ENCODE data around the gene TOE1.
"Not testable (repeated sequence)": the region's sequence is repeated elsewhere in the genome, so short reads cannot be mapped to it uniquely, and the experiment has no call there.

Gene TOE1

GRCh38 chr1:45339789-45340558 lies at the start of gene TOE1, which contains the start of gene MUTYH:
Gene TOE1 (plus strand): TSS chr1:45340170. CDS start chr1:45340253, 83 bp downstream.
Gene MUTYH (minus strand): TSS chr1:45340440. CDS start chr1:45334505, 5,935 bp downstream.
- peak within 1 kb of the TSS; percentile 62 for H2AFZ ChIP-seq (ENCODE audit: low read depth)

GRCh38 chr1:45291002-45291401 lies 49.0 kb upstream of the TOE1 start:
- H3K4me2 ChIP-seq; H3K79me2 ChIP-seq (ENCODE audit: insufficient read depth, low read depth); H3K27ac ChIP-seq; H3K4me1 ChIP-seq (ENCODE audit: low read depth, poor library complexity, severe bottlenecking); H3K9ac ChIP-seq; H4K20me1 ChIP-seq (ENCODE audit: insufficient read depth); H2AFZ ChIP-seq (ENCODE audit: low read depth); H3K4me3 ChIP-seq (IDR thresholded peaks at IDR 0.05; ENCODE audit: insufficient read depth, low read depth, low read length); H3K27me3 ChIP-seq (ENCODE audit: insufficient read depth, low read depth); H3K36me3 ChIP-seq (ENCODE audit: insufficient read depth): not testable (repeated sequence)

More at GRCh38 chr1:45339789-45340558, at the start of gene TOE1, which contains the start of gene MUTYH:
- Histone ChIP-seq H3K36me3 (ENCODE audit: insufficient read depth) (no peaks in the 10 kb centered on the region), H3K79me2 (ENCODE audit: insufficient read depth, low read depth) (peaks cover 31% of the 10 kb centered on the region), H3K4me3 (IDR thresholded peaks at IDR 0.05; ENCODE audit: insufficient read depth, low read depth, low read length) (peak within 1 kb of the TSS; percentile 89), H3K27me3 (ENCODE audit: insufficient read depth, low read depth) (no peaks in the 10 kb centered on the region), H3K9ac (peak within 1 kb of the TSS; percentile 91), H3K27ac (peak within 1 kb of the TSS; percentile 94), H4K20me1 (ENCODE audit: insufficient read depth) (no peaks in the 10 kb centered on the region), H3K4me1 (ENCODE audit: low read depth, poor library complexity, severe bottlenecking) (peaks cover 41% of the 10 kb centered on the region), H3K4me2 (peak within 1 kb of the TSS; percentile 85)
- TF ChIP-seq CTCF (conservative IDR thresholded peaks at IDR 0.05; ENCODE audit: low read depth, low read length): no peak

GRCh38 chr1:45291716-45292115 lies 48.3 kb upstream of the TOE1 start:
- no peaks in the 10 kb centered on the region for H3K4me1 ChIP-seq (ENCODE audit: low read depth, poor library complexity, severe bottlenecking)
- no peak overlapping the region for H3K4me2 ChIP-seq
- no peaks in the 10 kb centered on the region for H3K36me3 ChIP-seq (ENCODE audit: insufficient read depth)
- H3K27me3 ChIP-seq (ENCODE audit: insufficient read depth, low read depth): no peaks in the 10 kb centered on the region
- no peaks in the 10 kb centered on the region for H3K79me2 ChIP-seq (ENCODE audit: insufficient read depth, low read depth)
- no peak overlapping the region for H3K4me3 ChIP-seq (IDR thresholded peaks at IDR 0.05; ENCODE audit: insufficient read depth, low read depth, low read length)
- no peak overlapping the region for H3K9ac ChIP-seq
- no peak for TF ChIP-seq CTCF (conservative IDR thresholded peaks at IDR 0.05; ENCODE audit: low read depth, low read length)
- no peak overlapping the region for H3K27ac ChIP-seq
- H4K20me1 ChIP-seq (ENCODE audit: insufficient read depth): no peaks in the 10 kb centered on the region
- no peak overlapping the region for H2AFZ ChIP-seq (ENCODE audit: low read depth)

GRCh38 chr1:45297666-45298356 lies 42.2 kb upstream of the TOE1 start:
- Histone ChIP-seq H3K27me3 (ENCODE audit: insufficient read depth, low read depth) (no peaks in the 10 kb centered on the region), H4K20me1 (ENCODE audit: insufficient read depth) (no peaks in the 10 kb centered on the region), H2AFZ (ENCODE audit: low read depth) (no peak overlapping the region), H3K4me3 (IDR thresholded peaks at IDR 0.05; ENCODE audit: insufficient read depth, low read depth, low read length) (no peak overlapping the region), H3K79me2 (ENCODE audit: insufficient read depth, low read depth) (no peaks in the 10 kb centered on the region), H3K4me1 (ENCODE audit: low read depth, poor library complexity, severe bottlenecking) (peaks cover 14% of the 10 kb centered on the region), H3K9ac (no peak overlapping the region), H3K36me3 (ENCODE audit: insufficient read depth) (no peaks in the 10 kb centered on the region), H3K27ac (no peak overlapping the region), H3K4me2 (no peak overlapping the region)
- no peak for TF ChIP-seq CTCF (conservative IDR thresholded peaks at IDR 0.05; ENCODE audit: low read depth, low read length)

Measured in KMS-11 (cell line).